Adrenal gland (tissue), 12 donors: ENCODE results near the gene RNLS. TPM values are rescaled to one million over a fixed set of nuclear protein-coding genes. Genes with fewer than 3 reads are reported as not detected.
"Not testable (repeated sequence)": the region's sequence is repeated elsewhere in the genome, so short reads cannot be mapped to it uniquely, and the experiment has no call there.

Experiments
- DNase-seq, 7 donors: peaks; one replicate each; pipeline ENCODE4 v3.0.0-alpha.2; 2019 to 2020
- H3K27ac ChIP-seq, 5 donors: fragments of 200-600 bp; sonication (generic) in 4 of 5; 1 replicate in 3 of 5; 2 replicates in 2 of 5; pipeline versions ENCODE4 v1.5.1 to v1.8.0; 2016 to 2020; ENCODE audit warnings: mild to moderate bottlenecking in 1 of 5
- H3K27me3 ChIP-seq: fragments of 200-600 bp; 2 replicates; pipeline ENCODE4 v1.8.0; 2021
- H3K36me3 ChIP-seq, 2 donors: fragments of 200-600 bp; replicated peaks in 1 of 2; 1 replicate in 1 of 2; 2 replicates in 1 of 2; pipeline versions ENCODE4 v1.5.1 to v1.8.0; 2018 to 2022
- H3K4me1 ChIP-seq, 2 donors: fragments of 200-600 bp; replicated peaks in 1 of 2; 1 replicate in 1 of 2; 2 replicates in 1 of 2; pipeline versions ENCODE4 v1.5.1 to v1.8.0; 2018 to 2021
- H3K4me3 ChIP-seq, 4 donors: fragments of 200-600 bp; sonication (generic) in 3 of 4; one replicate each; pipeline ENCODE4 v1.5.1; 2016 to 2018
- H3K9me3 ChIP-seq, 3 donors: fragments of 200-600 bp; sonication (generic) in 1 of 3; replicated peaks in 1 of 3; 1 replicate in 2 of 3; 2 replicates in 1 of 3; pipeline versions ENCODE4 v1.5.1 to v1.8.0; 2016 to 2021
- CTCF ChIP-seq, 6 experiments: fragments of 450-650 bp in 4 of 6; fragments of 200-600 bp in 2 of 6; sonication (generic) in 1 of 6; IDR thresholded peaks; 1 replicate in 5 of 6; 2 replicates in 1 of 6; pipeline versions ENCODE4 v1.5.1 to v1.8.0; 2016 to 2021; ENCODE audit warnings: antibody characterized with exemption in 6 of 6, mild to moderate bottlenecking in 2 of 6, moderate library complexity in 1 of 6
- POLR2A ChIP-seq, 2 donors: fragments of 450-650 bp; IDR thresholded peaks; one replicate each; pipeline ENCODE4 v1.6.1; 2017; ENCODE audit warnings: antibody characterized with exemption in 2 of 2, mild to moderate bottlenecking in 2 of 2, moderate library complexity in 1 of 2
- WGBS, 4 donors: extraction: QIAGEN DNeasy Blood & Tissue Kit in 2 of 4; methylation state at CpG; one replicate each; pipeline versions ENCODE4 v1.1.5 to v1.1.7; 2013 to 2017; 5-methylcytosine and 5-hydroxymethylcytosine counted together
- intact Hi-C, 2 donors: fragments of 100-400 bp; cut with DNase I; formaldehyde crosslinking; loops; one replicate each; pipeline versions ENCODE4 v1.14.1 to v1.15.0; 2022 to 2023
- polyA plus RNA-seq, 3 donors: library from polyadenylated mRNA; stranded (reverse); fragments of 200-250 nt in 2 of 3; fragments of 350-450 nt in 1 of 3; fragmentation: Illumina TruSeq in 1 of 3; extraction: RNeasy Lipid Tissue Mini Kit (QIAGEN cat#74804) in 1 of 3; gene quantifications; one replicate each; pipeline ENCODE4 v1.2.3, GENCODE V29; 2013 to 2014
- total RNA-seq, 9 donors: library from RNA; depleted of rRNA in 4 of 9; stranded (reverse); fragments of >200 nt in 4 of 9; fragments of 120-200 nt in 1 of 9; fragmentation: NEBNext Ultra II Directional in 1 of 9; extraction: Animal tissue kit (Norgen Biotek cat#: 25700) in 1 of 9; gene quantifications; one replicate each; pipeline versions ENCODE4 v1.1.0 to v1.2.4, GENCODE V29; 2013 to 2023
- donor health status: healthy with polysubstance abuse.
- donor health status: Bipolar disorder and iron deficiency.
- donor health status: DM: yes; HTN: yes; CAD: no.
- donor health status: DM: no; HTN: no; CAD: no.
- donor health status: DM: no; HTN: no; CAD: no.
- donor health status: DM: yes; HTN: yes; CAD: no.

The RNLS gene
- total and polyA plus RNA-seq, 12 donors = 7.2 to 51.3 (median 27.9) TPM

GRCh38 chr10:88312855-88313254, 270.3 kb downstream of the RNLS start:
- H3K27ac ChIP-seq = no peak overlapping the region
- 78 to 90% (median 85%) methylated on average over 2 of the region's 2 CpGs for WGBS, 4 donors

GRCh38 chr10:88311264-88311663, 271.9 kb downstream of the RNLS start:
- H3K4me1 ChIP-seq = no peaks in the 10 kb centered on the region
- no peaks in the 10 kb centered on the region for H3K36me3 ChIP-seq
- WGBS, 4 donors = 57 to 73% (median 71%) methylated on average over 1 of the region's 1 CpG
- TF ChIP-seq POLR2A (IDR thresholded peaks at IDR 0.05) (no peak), CTCF (IDR thresholded peaks at IDR 0.05) (no peak)
- no peak overlapping the region for H3K27ac ChIP-seq
- no peaks in the 10 kb centered on the region for H3K9me3 ChIP-seq
- DNase-seq = no peak
- no peaks in the 10 kb centered on the region for H3K27me3 ChIP-seq
- no peak overlapping the region for H3K4me3 ChIP-seq
- intact Hi-C loops = no loop called here

More at GRCh38 chr10:88312855-88313254, 270.3 kb downstream of the RNLS start:
- Histone ChIP-seq H3K4me3 (no peak overlapping the region), H3K9me3 (no peaks in the 10 kb centered on the region), H3K36me3 (no peaks in the 10 kb centered on the region), H3K4me1 (no peaks in the 10 kb centered on the region), H3K27me3 (no peaks in the 10 kb centered on the region)
- no peak for DNase-seq
- intact Hi-C loops = no loop called here
- TF ChIP-seq POLR2A (IDR thresholded peaks at IDR 0.05) = no peak
- no peak for TF ChIP-seq CTCF (IDR thresholded peaks at IDR 0.05)

- no peaks in the 10 kb centered on the region for H3K27me3 ChIP-seq
These were observed 273.8 kb downstream of the RNLS start for GRCh38 chr10:88309365-88309764.

GRCh38 chr10:88308361-88308760, 274.8 kb downstream of the RNLS start:
- H3K4me3 ChIP-seq, DNase-seq, H3K27ac ChIP-seq, H3K27me3 ChIP-seq, H3K36me3 ChIP-seq, H3K4me1 ChIP-seq, H3K9me3 ChIP-seq, intact Hi-C loops: not testable (repeated sequence)
- 93 to 100% (median 95%) methylated on average over 2 of the region's 2 CpGs for WGBS, 4 donors

More at GRCh38 chr10:88309365-88309764, 273.8 kb downstream of the RNLS start:
- no peak for DNase-seq
- no peaks in the 10 kb centered on the region for H3K36me3 ChIP-seq
- H3K9me3 ChIP-seq = no peaks in the 10 kb centered on the region
- H3K4me3 ChIP-seq = no peak overlapping the region
- no peaks in the 10 kb centered on the region for H3K4me1 ChIP-seq
- TF ChIP-seq CTCF (IDR thresholded peaks at IDR 0.05) (no peak), POLR2A (IDR thresholded peaks at IDR 0.05) (no peak)
- 84 to 94% (median 90%) methylated on average over 3 of the region's 3 CpGs for WGBS, 4 donors
- intact Hi-C loops = no loop called here
- H3K27ac ChIP-seq = no peak overlapping the region

- Histone ChIP-seq H3K9me3 (no peaks in the 10 kb centered on the region), H3K36me3 (no peaks in the 10 kb centered on the region), H3K27ac (no peak overlapping the region), H3K4me3 (no peak overlapping the region), H3K4me1 (no peaks in the 10 kb centered on the region), H3K27me3 (no peaks in the 10 kb centered on the region)
- TF ChIP-seq CTCF (IDR thresholded peaks at IDR 0.05) (no peak), POLR2A (IDR thresholded peaks at IDR 0.05) (no peak)
- DNase-seq = no peak
- intact Hi-C loops = no loop called here
These were observed 283.3 kb downstream of the RNLS start for GRCh38 chr10:88299787-88300186.
